PC-9 (cell line): Measurements from ENCODE around the gene TRIM10.
"Not testable (repeated sequence)": the region's sequence is repeated elsewhere in the genome, so short reads cannot be mapped to it uniquely, and the experiment has no call there.

Experiments
- EZH2 ChIP-seq: fragments of 200-600 bp; sonication (generic); IDR thresholded peaks from 2 replicates; pipeline ENCODE4 v1.8.0; 2017; ENCODE audit warnings: antibody characterized with exemption, low read depth
- TF ChIP-seq, protein P1 (sequence below): fragments of 200-600 bp; sonication (generic); conservative IDR thresholded peaks from 2 replicates; pipeline ENCODE4 v1.6.1; 2017; ENCODE audit warnings: mixed run types, antibody characterized with exemption, mild to moderate bottlenecking, moderate library complexity

DNA sequence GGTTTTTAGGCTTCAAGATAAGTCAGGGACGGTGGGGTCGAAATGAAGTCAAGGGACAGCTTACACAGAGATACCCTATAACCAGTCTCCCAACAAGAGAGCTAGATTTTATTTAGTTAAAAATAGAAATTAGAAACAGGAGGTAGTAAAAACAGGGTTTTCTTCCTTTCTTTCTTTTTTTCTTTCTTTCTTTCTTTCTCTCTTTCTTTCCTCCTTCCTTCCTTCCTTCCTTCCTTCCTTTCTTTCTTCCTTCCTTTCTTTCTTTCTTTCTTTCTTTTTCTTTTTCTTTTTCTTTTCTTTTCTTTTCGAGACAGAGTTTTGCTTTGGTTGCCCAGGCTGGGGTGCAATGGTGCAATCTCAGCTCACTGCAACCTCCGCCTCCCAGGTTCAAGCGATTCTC lies 42.3 kb downstream of the TRIM10 start:
- TF ChIP-seq, protein P1, sequence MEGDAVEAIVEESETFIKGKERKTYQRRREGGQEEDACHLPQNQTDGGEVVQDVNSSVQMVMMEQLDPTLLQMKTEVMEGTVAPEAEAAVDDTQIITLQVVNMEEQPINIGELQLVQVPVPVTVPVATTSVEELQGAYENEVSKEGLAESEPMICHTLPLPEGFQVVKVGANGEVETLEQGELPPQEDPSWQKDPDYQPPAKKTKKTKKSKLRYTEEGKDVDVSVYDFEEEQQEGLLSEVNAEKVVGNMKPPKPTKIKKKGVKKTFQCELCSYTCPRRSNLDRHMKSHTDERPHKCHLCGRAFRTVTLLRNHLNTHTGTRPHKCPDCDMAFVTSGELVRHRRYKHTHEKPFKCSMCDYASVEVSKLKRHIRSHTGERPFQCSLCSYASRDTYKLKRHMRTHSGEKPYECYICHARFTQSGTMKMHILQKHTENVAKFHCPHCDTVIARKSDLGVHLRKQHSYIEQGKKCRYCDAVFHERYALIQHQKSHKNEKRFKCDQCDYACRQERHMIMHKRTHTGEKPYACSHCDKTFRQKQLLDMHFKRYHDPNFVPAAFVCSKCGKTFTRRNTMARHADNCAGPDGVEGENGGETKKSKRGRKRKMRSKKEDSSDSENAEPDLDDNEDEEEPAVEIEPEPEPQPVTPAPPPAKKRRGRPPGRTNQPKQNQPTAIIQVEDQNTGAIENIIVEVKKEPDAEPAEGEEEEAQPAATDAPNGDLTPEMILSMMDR, result not testable (repeated sequence)
- not testable (repeated sequence) for TF ChIP-seq EZH2
